ENCODE measurements around the gene HOXB7.

The HOXB7 gene

DNA sequence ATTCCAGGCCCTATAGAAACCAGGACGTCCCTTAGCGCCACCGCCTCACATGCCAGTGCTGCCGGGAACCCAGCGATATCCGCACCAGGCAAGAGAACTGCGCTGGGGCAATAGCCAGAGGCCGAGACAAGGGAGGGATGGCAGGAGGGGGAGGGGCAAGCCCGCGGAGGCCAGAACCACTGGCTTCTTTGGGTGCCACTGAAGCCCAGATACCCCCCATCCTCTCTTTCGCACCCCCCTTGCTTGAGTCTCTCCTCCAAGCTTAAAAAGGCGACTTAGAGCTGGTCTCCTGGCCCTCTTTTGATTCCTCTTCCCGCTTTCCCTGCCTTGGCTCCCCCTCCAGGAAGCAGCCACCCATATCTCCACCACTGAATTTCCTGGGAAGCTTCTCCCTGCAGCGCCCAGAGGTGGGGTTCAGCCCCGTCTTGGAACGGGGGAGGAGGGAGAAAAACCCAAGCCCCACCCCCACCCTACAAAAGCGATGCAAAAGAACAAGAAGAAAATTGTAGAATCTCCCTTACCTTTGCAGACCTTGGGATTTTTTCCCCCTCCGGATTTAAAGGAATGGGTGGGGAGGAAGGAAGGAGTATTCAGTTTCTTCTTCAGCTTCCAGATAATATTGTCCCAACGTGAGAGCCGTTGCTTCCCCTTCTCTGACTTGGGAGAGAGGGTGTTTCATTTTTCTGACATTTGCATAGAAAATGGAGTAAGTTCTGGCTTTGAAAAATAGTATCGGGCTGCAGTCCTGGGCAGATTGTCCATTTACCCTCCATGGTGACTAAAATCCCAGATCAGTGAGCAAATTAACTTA lies 6.7 kb downstream of the HOXB7 start:
- TF ChIP-seq, protein P1, sequence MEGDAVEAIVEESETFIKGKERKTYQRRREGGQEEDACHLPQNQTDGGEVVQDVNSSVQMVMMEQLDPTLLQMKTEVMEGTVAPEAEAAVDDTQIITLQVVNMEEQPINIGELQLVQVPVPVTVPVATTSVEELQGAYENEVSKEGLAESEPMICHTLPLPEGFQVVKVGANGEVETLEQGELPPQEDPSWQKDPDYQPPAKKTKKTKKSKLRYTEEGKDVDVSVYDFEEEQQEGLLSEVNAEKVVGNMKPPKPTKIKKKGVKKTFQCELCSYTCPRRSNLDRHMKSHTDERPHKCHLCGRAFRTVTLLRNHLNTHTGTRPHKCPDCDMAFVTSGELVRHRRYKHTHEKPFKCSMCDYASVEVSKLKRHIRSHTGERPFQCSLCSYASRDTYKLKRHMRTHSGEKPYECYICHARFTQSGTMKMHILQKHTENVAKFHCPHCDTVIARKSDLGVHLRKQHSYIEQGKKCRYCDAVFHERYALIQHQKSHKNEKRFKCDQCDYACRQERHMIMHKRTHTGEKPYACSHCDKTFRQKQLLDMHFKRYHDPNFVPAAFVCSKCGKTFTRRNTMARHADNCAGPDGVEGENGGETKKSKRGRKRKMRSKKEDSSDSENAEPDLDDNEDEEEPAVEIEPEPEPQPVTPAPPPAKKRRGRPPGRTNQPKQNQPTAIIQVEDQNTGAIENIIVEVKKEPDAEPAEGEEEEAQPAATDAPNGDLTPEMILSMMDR (IDR thresholded peaks at IDR 0.05; ENCODE audit: low read depth, low read length), result no peak

DNA sequence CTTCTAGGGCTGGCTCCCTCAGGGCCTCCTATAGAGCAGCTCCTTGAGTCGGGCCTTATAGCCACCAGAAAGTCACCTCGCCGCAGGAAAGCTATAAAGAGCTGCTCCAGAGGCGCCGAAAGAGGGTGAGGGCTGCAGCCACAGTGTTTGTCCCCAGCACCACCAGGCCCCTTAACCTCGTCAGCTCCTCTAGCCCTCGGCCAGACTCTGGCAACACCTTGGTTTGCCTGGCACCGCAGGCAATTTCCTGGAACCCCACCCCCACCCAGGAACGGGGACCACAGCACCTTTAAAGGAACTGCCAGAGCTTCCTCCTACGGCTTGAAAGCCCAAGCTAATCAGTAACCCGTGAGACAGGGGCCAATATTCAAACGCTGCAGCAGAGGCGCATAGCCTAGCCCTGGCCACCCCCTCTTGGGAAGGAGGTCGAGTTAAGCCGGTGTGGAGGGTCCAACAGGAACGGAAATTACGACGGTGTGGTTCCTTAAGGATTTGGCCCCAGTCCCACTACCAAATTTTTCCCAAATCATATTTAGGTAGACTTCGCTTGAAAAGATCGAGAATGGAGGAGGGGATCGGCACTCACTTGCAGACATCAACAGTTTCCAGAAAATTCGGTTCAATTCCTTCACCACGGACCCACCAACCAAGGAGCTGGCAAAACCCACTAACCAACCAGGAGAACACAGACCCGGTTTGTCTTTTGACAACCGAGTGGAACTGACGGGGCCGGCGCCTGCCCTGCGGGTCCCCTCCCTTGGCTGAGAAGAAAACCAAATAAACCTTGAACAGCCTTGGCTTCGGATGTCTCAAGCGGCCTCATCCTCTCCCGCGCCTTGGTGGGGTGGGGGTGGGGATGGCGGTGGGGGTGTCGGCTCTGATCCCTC lies 9.0 kb downstream of the HOXB7 start:
- TF ChIP-seq, protein P1 (IDR thresholded peaks at IDR 0.05; ENCODE audit: low read depth, low read length), result no peak
- H3K4me3 ChIP-seq (ENCODE audit: low read depth, low read length), result no peak overlapping the region

More for the DNA sequence above, 6.7 kb downstream of the HOXB7 start:
- peak overlapping the region; percentile 38 for H3K4me3 ChIP-seq (ENCODE audit: low read depth, low read length)

DNA sequence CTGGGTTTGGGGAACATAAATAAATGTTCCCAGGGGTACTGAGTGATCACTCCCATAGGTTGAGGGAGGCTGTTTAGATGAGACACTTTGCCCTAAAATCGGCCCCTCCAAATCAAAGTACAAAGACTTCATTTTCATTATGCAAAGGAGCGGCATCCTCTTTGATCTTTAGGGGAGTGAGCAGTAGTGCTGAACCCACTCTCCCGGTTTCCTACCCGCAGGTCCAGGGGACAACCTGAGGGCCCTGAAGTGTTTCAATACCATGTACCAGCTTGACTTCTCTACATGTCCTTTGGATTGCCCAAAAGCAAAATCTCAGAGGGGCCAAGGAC lies 9.6 kb downstream of the HOXB7 start:
- no peak overlapping the region for H3K4me3 ChIP-seq (ENCODE audit: low read depth, low read length)
- TF ChIP-seq, protein P1 (IDR thresholded peaks at IDR 0.05; ENCODE audit: low read depth, low read length), result no peak

DNA sequence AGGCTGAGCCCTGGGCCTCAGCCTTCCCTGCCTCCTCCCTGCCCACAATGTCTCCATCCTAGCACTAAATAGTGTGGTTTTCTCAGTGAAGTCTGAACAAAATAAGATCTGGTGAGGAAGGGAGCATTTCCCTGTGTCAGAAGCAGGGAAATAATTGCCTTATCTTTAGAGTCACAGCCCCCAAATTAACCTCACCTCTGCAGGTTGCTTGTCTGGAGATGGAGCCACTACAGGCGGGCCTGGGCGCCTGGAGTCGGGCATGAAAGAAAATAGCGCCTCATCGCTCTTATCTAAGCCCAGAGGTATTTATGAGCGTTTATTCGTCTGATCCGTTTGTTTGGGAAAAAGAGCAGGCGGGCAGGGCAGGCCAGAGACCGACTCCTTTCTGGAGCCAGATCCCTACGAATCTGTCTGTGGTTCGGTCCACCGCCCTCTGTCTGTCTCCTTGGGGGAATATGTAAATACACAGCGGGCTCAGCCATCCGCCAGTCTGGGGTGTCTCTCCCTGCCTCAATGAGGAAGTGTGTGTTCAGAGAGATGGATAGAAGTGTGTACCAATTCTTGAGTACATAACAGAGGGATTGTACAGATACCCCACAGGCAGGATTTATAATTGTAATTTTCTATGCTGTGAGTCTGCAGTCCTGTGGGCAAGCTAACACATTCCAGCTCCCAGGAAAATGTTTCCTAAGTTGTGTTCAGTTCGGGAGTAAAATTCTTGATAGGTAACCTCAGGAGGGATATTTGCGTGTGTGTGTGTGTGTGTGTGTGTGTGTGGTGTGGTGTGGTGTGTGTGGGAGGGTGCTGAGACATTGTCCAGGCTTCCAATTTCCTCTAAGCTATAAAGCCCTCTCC lies 10.3 kb downstream of the HOXB7 start:
- TF ChIP-seq, protein P1 (IDR thresholded peaks at IDR 0.05; ENCODE audit: low read depth, low read length), result no peak
- no peak overlapping the region for H3K4me3 ChIP-seq (ENCODE audit: low read depth, low read length)

DNA sequence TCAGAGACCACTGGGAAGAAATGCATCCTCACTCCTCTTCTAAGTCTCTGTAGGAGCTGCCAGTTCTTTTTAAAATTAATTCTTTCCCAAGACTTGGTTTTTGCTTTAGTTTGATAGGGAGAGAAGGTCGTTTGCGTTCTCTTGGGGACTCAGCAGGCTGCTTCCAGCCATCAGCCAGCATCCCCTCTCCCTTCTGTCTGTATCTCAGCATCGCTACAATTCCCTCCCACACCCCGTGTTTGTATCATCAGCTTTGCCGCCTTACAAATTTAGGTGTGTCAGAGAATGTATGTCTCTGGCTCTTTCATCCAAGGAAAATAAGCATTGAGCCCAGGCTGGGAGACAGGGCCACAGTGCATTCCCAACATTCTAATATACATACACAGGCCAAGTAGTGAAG lies 11.5 kb downstream of the HOXB7 start:
- no peak overlapping the region for H3K4me3 ChIP-seq (ENCODE audit: low read depth, low read length)

DNA sequence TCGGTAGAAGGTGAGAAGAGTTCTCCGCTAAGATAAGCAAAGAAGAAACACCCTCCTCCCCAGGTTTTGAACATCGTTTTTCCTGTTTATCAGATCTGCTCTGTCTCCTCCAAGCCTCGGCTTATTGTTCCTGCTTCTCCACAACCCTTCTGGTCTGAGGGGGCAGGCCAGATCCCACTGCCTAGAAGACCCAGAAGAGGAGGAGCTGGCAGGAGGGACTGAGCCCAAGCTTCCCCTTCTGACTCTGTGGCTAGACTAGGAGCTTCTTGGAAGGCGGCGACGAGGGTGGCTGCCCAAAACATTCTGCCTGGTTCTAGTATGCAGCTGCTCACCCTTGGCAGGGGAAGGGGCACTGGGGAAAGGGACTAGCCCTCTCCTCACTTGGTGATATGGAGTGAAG lies 12.1 kb downstream of the HOXB7 start:
- H3K4me3 ChIP-seq (ENCODE audit: low read depth, low read length), result peak overlapping the region; percentile 84
- TF ChIP-seq, protein P1 (IDR thresholded peaks at IDR 0.05; ENCODE audit: low read depth, low read length), result no peak

More for the DNA sequence above, 11.5 kb downstream of the HOXB7 start:
- TF ChIP-seq, protein P1 (IDR thresholded peaks at IDR 0.05; ENCODE audit: low read depth, low read length), result no peak
